ENCODE data around the gene NFYC. TPM values are rescaled to one million over a fixed set of nuclear protein-coding genes. Genes with fewer than 3 reads are reported as not detected.

The NFYC gene
- total and polyA plus RNA-seq, 4 experiments from 2014 or later = 47.7 to 73.6 (median 68.8) TPM

DNA sequence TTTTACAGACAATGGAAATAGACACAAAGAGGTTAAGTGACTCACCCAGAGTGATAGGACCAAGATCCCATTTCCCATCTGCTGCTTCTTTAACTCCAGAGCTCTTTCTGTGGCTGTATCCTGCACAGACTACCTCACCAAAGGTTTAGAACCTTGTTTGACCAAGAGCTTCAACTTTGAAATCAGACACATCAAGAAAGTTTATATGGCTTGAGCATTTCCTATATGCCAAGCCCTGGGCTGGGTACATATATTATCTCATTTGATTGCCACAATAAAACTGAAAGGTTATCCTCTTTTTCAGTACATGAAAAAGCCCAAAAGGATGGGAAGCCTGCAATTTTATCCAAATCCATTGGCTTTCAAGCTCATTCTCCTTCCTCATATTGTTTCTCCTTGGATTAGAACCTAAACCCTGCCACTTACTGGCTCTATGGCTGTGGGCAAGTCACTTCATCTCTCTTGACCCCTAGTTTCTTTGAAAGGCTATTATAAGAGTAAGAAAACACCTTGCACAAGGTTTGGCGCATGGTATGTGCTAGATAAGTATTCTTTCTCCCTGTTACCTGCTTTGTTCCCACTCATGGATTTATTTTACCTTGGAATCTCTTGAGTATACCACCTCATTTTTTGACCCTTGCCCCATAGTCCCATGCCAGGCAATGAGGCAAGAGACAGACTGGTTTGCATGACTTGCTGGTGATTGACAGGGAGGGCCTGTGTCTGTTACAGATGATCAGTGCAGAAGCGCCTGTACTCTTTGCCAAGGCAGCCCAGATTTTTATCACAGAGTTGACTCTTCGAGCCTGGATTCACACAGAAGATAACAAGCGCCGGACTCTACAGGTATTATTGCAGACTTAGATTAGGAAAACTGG, 57.6 kb downstream of the NFYC start:
- CTCF ChIA-PET (ENCODE audit: partially characterized antibody) = interaction anchor here (3.4 kb wide), 1 partner anchor 26 kb away, joined by 11 read pairs; no protein-coding TSS in a partner anchor
- no peak for DNase-seq
- intact Hi-C loops (cut with micrococcal nuclease) = no loop called here
- Histone ChIP-seq H3K4me1 (ENCODE audit: insufficient read depth, low read length) (peaks cover 5% of the 10 kb centered on the region), H3K36me3 (ENCODE audit: insufficient read depth, low read length) (peaks cover 38% of the 10 kb centered on the region), H3K27me3 (ENCODE audit: insufficient read depth, low read length) (no peaks in the 10 kb centered on the region), H3K27ac (ENCODE audit: low read depth, low read length) (no peak overlapping the region), H3K4me3 (ENCODE audit: low read length in 2 of 2) (no peak overlapping the region), H3K9me3 (ENCODE audit: control insufficient read depth in 1 of 2, low read length in 2 of 2) (no peaks in the 10 kb centered on the region)
- POLR2A ChIA-PET (ENCODE audit: partially characterized antibody) = interaction anchor here (0.8 kb wide), 1 partner anchor 58 kb away, joined by 3 read pairs; the partner anchor contains the start of gene NFYC
- no peak overlapping the region for H3K4me3 Mint-ChIP-seq
- H3K9me3 Mint-ChIP-seq = no peaks in the 10 kb centered on the region
- H3K27ac Mint-ChIP-seq = peak overlapping the region in 2 of 7 donors; percentile 20 to 27
- no peaks in the 10 kb centered on the region for H3K27me3 Mint-ChIP-seq
- H3K4me1 Mint-ChIP-seq = peaks cover 8 to 28% (median 16%) of the 10 kb centered on the region in 4 donors
- peaks cover 58 to 83% of the 10 kb centered on the region in 2 donors for H3K36me3 Mint-ChIP-seq

DNA sequence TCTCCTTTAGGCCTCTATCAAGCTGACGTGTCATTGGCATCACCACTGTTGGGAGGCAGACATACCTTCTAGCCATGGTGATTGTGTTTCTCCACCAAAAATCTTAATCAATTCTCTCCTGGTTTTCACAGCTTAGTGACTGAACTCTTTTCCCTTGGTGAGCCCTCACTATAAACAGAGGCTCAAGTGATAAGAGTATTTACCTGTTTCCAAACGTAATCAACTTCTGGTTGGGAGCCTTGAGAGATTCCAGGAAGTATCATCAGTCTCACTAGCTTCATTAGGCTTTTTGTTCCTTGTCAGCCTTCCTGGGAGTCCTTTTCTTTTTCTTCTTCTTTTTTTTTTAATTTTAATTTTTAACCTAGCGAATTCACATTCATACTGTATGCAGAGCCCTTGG, 58.3 kb downstream of the NFYC start:
- Histone ChIP-seq H3K27ac (ENCODE audit: low read depth, low read length) (no peak overlapping the region), H3K9me3 (ENCODE audit: control insufficient read depth in 1 of 2, low read length in 2 of 2) (no peaks in the 10 kb centered on the region), H3K27me3 (ENCODE audit: insufficient read depth, low read length) (no peaks in the 10 kb centered on the region), H3K4me1 (ENCODE audit: insufficient read depth, low read length) (no peaks in the 10 kb centered on the region), H3K36me3 (ENCODE audit: insufficient read depth, low read length) (peaks cover 45% of the 10 kb centered on the region), H3K4me3 (ENCODE audit: low read length in 2 of 2) (no peak overlapping the region)
- intact Hi-C loops (cut with micrococcal nuclease) = no loop called here
- CTCF ChIA-PET (ENCODE audit: partially characterized antibody) = interaction anchor here (3.4 kb wide), 1 partner anchor 25 kb away, joined by 11 read pairs; no protein-coding TSS in a partner anchor
- peaks cover 8 to 23% (median 12%) of the 10 kb centered on the region in 4 donors for H3K4me1 Mint-ChIP-seq
- H3K36me3 Mint-ChIP-seq = peaks cover 63 to 84% of the 10 kb centered on the region in 2 donors
- POLR2A ChIA-PET (ENCODE audit: partially characterized antibody) = interaction anchor here (0.8 kb wide), 1 partner anchor 58 kb away, joined by 3 read pairs; the partner anchor contains the start of gene NFYC
- no peak overlapping the region for H3K27ac Mint-ChIP-seq
- DNase-seq = no peak
- no peaks in the 10 kb centered on the region for H3K27me3 Mint-ChIP-seq
- no peak overlapping the region for H3K4me3 Mint-ChIP-seq
- H3K9me3 Mint-ChIP-seq = no peaks in the 10 kb centered on the region

DNA sequence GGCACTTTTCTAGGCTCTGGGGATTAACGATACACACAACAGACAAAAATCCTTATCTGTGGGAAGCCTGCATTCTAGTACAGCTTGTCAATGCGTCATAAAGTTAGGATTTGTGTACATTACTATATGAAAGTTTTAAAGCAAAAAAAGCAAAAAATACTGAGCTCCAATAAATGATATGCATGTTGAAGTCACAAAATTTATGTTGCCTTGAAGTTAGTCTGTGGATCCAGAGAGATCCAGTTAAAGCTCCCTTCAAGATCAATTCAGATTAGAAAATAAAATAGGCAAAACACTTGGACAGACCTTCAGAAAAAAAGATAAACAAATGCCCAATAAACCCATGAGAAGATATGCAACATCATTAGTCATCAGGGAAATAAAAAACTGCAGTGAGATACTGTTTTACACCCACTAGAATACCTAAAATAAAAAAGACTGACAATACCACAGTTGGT, 59.0 kb downstream of the NFYC start:
- no peaks in the 10 kb centered on the region for H3K27me3 Mint-ChIP-seq
- H3K36me3 ChIP-seq (ENCODE audit: insufficient read depth, low read length) = peaks cover 52% of the 10 kb centered on the region
- CTCF ChIA-PET (ENCODE audit: partially characterized antibody) = interaction anchor here (3.4 kb wide), 1 partner anchor 24 kb away, joined by 11 read pairs; no protein-coding TSS in a partner anchor
- H3K27ac ChIP-seq (ENCODE audit: low read depth, low read length) = no peak overlapping the region
- peaks cover 2 to 17% (median 8%) of the 10 kb centered on the region in 4 donors for H3K4me1 Mint-ChIP-seq
- no peaks in the 10 kb centered on the region for H3K9me3 Mint-ChIP-seq
- H3K27me3 ChIP-seq (ENCODE audit: insufficient read depth, low read length) = no peaks in the 10 kb centered on the region
- DNase-seq = no peak
- intact Hi-C loops (cut with micrococcal nuclease) = no loop called here
- H3K9me3 ChIP-seq (ENCODE audit: control insufficient read depth in 1 of 2, low read length in 2 of 2) = no peaks in the 10 kb centered on the region
- H3K36me3 Mint-ChIP-seq = peaks cover 63 to 87% of the 10 kb centered on the region in 2 donors
- no peak overlapping the region for H3K4me3 ChIP-seq (ENCODE audit: low read length in 2 of 2)
- POLR2A ChIA-PET (ENCODE audit: partially characterized antibody) = no interaction called here
- H3K4me1 ChIP-seq (ENCODE audit: insufficient read depth, low read length) = no peaks in the 10 kb centered on the region
- H3K4me3 Mint-ChIP-seq = no peak overlapping the region
- H3K27ac Mint-ChIP-seq = peak overlapping the region in 1 of 7 donors; percentile 57

DNA sequence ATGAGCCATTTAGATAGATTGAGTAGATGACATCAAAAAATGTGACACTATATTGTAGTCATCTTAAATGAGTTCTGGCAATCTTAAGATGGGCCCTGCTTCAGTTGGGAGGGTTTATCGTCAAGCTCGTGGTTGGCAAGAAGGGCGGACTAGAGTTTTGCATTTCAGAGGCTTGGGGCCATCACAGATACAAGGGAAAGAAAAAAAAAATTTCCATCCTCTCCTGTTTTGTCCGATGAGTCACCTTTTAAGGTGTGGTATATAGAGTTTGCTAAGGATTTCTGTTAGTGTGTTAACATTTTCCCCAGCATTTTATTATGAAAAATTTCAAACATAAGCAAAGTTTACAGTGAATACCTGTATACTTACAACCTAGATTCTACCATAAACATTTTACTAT, 60.3 kb downstream of the NFYC start:
- Mint-ChIP-seq H3K4me3 (no peak overlapping the region), H3K36me3 (peaks cover 66 to 88% of the 10 kb centered on the region in 2 donors), H3K27me3 (no peaks in the 10 kb centered on the region), H3K9me3 (no peaks in the 10 kb centered on the region), H3K27ac (peak overlapping the region in 3 of 7 donors; percentile 5 to 85 (median 42)), H3K4me1 (peaks cover 0 to 12% (median 6%) of the 10 kb centered on the region in 4 donors)
- Histone ChIP-seq H3K9me3 (ENCODE audit: control insufficient read depth in 1 of 2, low read length in 2 of 2) (no peaks in the 10 kb centered on the region), H3K27ac (ENCODE audit: low read depth, low read length) (no peak overlapping the region), H3K4me3 (ENCODE audit: low read length in 2 of 2) (no peak overlapping the region), H3K27me3 (ENCODE audit: insufficient read depth, low read length) (no peaks in the 10 kb centered on the region), H3K36me3 (ENCODE audit: insufficient read depth, low read length) (peaks cover 63% of the 10 kb centered on the region), H3K4me1 (ENCODE audit: insufficient read depth, low read length) (no peaks in the 10 kb centered on the region)
- DNase-seq = no peak
- ChIA-PET POLR2A (ENCODE audit: partially characterized antibody) (no interaction called here), CTCF (ENCODE audit: partially characterized antibody) (interaction anchor here (1.0 to 1.1 kb wide), 2 partner anchors 18 to 23 kb away, joined by 3 read pairs; no protein-coding TSS in a partner anchor)
- intact Hi-C loops (cut with micrococcal nuclease) = no loop called here

DNA sequence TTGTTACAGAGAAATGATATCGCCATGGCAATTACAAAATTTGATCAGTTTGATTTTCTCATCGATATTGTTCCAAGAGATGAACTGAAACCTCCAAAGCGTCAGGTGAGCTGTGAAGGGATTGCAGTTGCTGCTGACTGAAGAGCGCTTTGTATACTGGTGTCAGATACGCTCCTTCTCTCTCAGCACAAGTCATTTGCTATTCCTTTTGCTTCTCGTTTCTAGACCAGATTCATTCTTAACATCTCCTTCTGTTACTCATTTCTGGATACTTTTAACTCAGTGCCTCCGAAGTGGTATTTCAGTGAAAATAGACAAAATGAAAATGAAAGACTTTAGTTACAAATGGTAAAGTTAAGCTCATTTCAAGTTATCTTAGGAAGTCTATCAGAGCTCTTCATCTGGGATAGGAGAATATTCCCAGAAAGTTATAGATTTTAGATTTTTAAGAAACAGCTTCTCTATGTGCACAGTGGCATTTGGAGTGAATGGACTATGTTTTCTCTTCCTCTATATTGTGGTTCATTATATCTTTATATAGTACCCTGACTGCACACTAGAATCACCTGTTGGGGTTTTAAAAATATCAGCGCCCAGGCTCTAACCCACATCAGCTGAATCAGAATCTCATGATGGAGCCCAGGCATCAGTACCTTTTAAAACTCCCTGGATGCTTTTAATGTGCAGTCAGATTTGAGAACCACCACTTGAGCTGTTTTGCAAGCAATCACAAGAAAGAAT, 61.8 kb downstream of the NFYC start:
- no peak overlapping the region for H3K4me3 Mint-ChIP-seq
- H3K36me3 Mint-ChIP-seq = peaks cover 61 to 88% of the 10 kb centered on the region in 2 donors
- ChIA-PET POLR2A (ENCODE audit: partially characterized antibody) (no interaction called here), CTCF (ENCODE audit: partially characterized antibody) (interaction anchor here (1.1 to 6.5 kb wide), 3 partner anchors 17 to 82 kb away, joined by 3 to 47 read pairs (median 3); no protein-coding TSS in a partner anchor)
- intact Hi-C loops (cut with micrococcal nuclease) = no loop called here
- H3K27me3 Mint-ChIP-seq = no peaks in the 10 kb centered on the region
- Histone ChIP-seq H3K27ac (ENCODE audit: low read depth, low read length) (no peak overlapping the region), H3K4me1 (ENCODE audit: insufficient read depth, low read length) (no peaks in the 10 kb centered on the region), H3K4me3 (ENCODE audit: low read length in 2 of 2) (no peak overlapping the region), H3K9me3 (ENCODE audit: control insufficient read depth in 1 of 2, low read length in 2 of 2) (no peaks in the 10 kb centered on the region), H3K36me3 (ENCODE audit: insufficient read depth, low read length) (peaks cover 68% of the 10 kb centered on the region), H3K27me3 (ENCODE audit: insufficient read depth, low read length) (no peaks in the 10 kb centered on the region)
- H3K27ac Mint-ChIP-seq = peak overlapping the region in 3 of 7 donors; percentile 7 to 62 (median 48)
- H3K4me1 Mint-ChIP-seq = peaks cover 0 to 12% (median 6%) of the 10 kb centered on the region in 4 donors
- H3K9me3 Mint-ChIP-seq = no peaks in the 10 kb centered on the region
- DNase-seq = no peak

DNA sequence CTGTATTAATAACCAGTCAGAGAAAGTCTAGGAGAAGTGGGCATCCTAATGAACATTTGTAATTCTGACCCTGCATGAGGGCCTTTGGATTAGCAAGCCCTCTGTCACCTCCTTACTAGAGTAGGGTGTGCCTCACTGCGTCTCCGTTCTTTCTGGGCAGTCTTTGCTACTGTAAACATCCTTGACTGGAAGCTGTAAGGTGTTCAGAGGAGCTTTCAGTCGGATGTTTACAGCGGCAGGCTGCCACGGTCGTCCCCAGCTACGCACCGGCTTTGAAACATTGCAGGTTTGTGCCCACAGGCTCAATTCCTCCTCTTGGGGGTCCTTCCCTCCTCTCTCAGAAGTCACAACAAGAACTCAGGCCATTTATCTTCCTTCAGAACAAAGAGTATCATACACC, 62.7 kb downstream of the NFYC start:
- ChIA-PET POLR2A (ENCODE audit: partially characterized antibody) (no interaction called here), CTCF (ENCODE audit: partially characterized antibody) (interaction anchor here (6.5 kb wide), 1 partner anchor 19 kb away, joined by 47 read pairs; no protein-coding TSS in a partner anchor)
- H3K27me3 Mint-ChIP-seq = no peaks in the 10 kb centered on the region
- Histone ChIP-seq H3K27me3 (ENCODE audit: insufficient read depth, low read length) (no peaks in the 10 kb centered on the region), H3K4me3 (ENCODE audit: low read length in 2 of 2) (no peak overlapping the region), H3K4me1 (ENCODE audit: insufficient read depth, low read length) (no peaks in the 10 kb centered on the region), H3K27ac (ENCODE audit: low read depth, low read length) (no peak overlapping the region), H3K36me3 (ENCODE audit: insufficient read depth, low read length) (peaks cover 68% of the 10 kb centered on the region), H3K9me3 (ENCODE audit: control insufficient read depth in 1 of 2, low read length in 2 of 2) (no peaks in the 10 kb centered on the region)
- H3K4me3 Mint-ChIP-seq = no peak overlapping the region
- no peaks in the 10 kb centered on the region for H3K9me3 Mint-ChIP-seq
- H3K36me3 Mint-ChIP-seq = peaks cover 59 to 86% of the 10 kb centered on the region in 2 donors
- DNase-seq = no peak
- peak overlapping the region in 1 of 7 donors; percentile 19 for H3K27ac Mint-ChIP-seq
- peaks cover 0 to 12% (median 6%) of the 10 kb centered on the region in 4 donors for H3K4me1 Mint-ChIP-seq
- intact Hi-C loops (cut with micrococcal nuclease) = no loop called here
